Measurements from ENCODE around the gene SARNP. TPM values are rescaled to one million over a fixed set of nuclear protein-coding genes. Genes with fewer than 3 reads are reported as not detected.
A peak's percentile ranks its signal among the peaks of the same experiment; 100 is the strongest.

The SARNP gene
- total and polyA plus RNA-seq, 3 donors from 2014 or later, result 88.3 to 99.2 (median 96.3) TPM

- Histone ChIP-seq H3K27ac (peak overlapping the region in 1 of 2 donors; percentile 53), H3K4me3 (peak overlapping the region; percentile 53 to 68), H3K36me3 (ENCODE audit: low read depth, missing control alignments) (no peaks in the 10 kb centered on the region), H3K9me3 (no peaks in the 10 kb centered on the region), H3K4me1 (peaks cover 24% of the 10 kb centered on the region), H3K27me3 (no peaks in the 10 kb centered on the region)
- TF ChIP-seq CTCF (IDR thresholded peaks at IDR 0.05) (no peak), POLR2A (IDR thresholded peaks at IDR 0.05) (no peak)
- peak; percentile 69 for DNase-seq
- intact Hi-C loops (cut with DNase I; ENCODE audit: low total_unique reads), result loop anchor here (10.0 kb wide), 1 partner anchor 191 kb away; the partner anchor contains the start of gene DGKA
- WGBS, 2 donors, result 0 to 1% methylated on average over 15 to 36 of the region's 73 CpGs
These were observed 73.9 kb downstream of the SARNP start for GRCh38 chr12:55743406-55744339.

- TF ChIP-seq CTCF (IDR thresholded peaks at IDR 0.05) (no peak), POLR2A (IDR thresholded peaks at IDR 0.05) (no peak)
- H3K27me3 ChIP-seq, result no peaks in the 10 kb centered on the region
- peaks cover 28% of the 10 kb centered on the region for H3K4me1 ChIP-seq
- H3K4me3 ChIP-seq, result peak within 1 kb of the TSS; percentile 53 to 68
- H3K9me3 ChIP-seq, result no peaks in the 10 kb centered on the region
- H3K36me3 ChIP-seq (ENCODE audit: low read depth, missing control alignments), result no peaks in the 10 kb centered on the region
- 0 to 1% methylated on average over 16 to 25 of the region's 53 CpGs for WGBS, 2 donors
- intact Hi-C loops (cut with DNase I; ENCODE audit: low total_unique reads), result loop anchor here (10.0 kb wide), 1 partner anchor 192 kb away; the partner anchor contains the start of gene DGKA
- peak; percentile 87 for DNase-seq
- H3K27ac ChIP-seq, result peak within 1 kb of the TSS; percentile 44 to 53
These were observed 74.7 kb downstream of the SARNP start, which contains the start of gene GDF11 for GRCh38 chr12:55742719-55743405. Gene GDF11, plus strand, starts transcription at chr12:55743122. Its CDS starts 195 bp downstream, at chr12:55743317.

GRCh38 chr12:55741931-55742680 is 75.4 kb downstream of the SARNP start:
- Histone ChIP-seq H3K36me3 (ENCODE audit: low read depth, missing control alignments) (no peaks in the 10 kb centered on the region), H3K27ac (peak overlapping the region in 1 of 2 donors; percentile 44), H3K9me3 (no peaks in the 10 kb centered on the region), H3K27me3 (no peaks in the 10 kb centered on the region), H3K4me1 (peaks cover 36% of the 10 kb centered on the region), H3K4me3 (no peak overlapping the region)
- TF ChIP-seq CTCF (IDR thresholded peaks at IDR 0.05) (no peak), POLR2A (IDR thresholded peaks at IDR 0.05) (no peak)
- DNase-seq, result no peak
- intact Hi-C loops (cut with DNase I; ENCODE audit: low total_unique reads), result loop anchor here (10.0 kb wide), 1 partner anchor 193 kb away; the partner anchor contains the start of gene DGKA
- WGBS, 2 donors, result 11 to 32% methylated on average over 3 of the region's 3 CpGs

- H3K27ac ChIP-seq, result peak overlapping the region in 1 of 2 donors; percentile 85
- peak overlapping the region; percentile 46 to 69 for H3K4me3 ChIP-seq
- no peak for DNase-seq
- peaks cover 21% of the 10 kb centered on the region for H3K4me1 ChIP-seq
- intact Hi-C loops (cut with DNase I; ENCODE audit: low total_unique reads), result loop anchor here (10.0 kb wide), 1 partner anchor 66 kb away; no protein-coding TSS in a partner anchor
- no peaks in the 10 kb centered on the region for H3K9me3 ChIP-seq
- TF ChIP-seq POLR2A (IDR thresholded peaks at IDR 0.05) (no peak), CTCF (IDR thresholded peaks at IDR 0.05) (no peak)
- H3K36me3 ChIP-seq (ENCODE audit: low read depth, missing control alignments), result no peaks in the 10 kb centered on the region
- WGBS, 2 donors, result 63 to 82% methylated on average over 2 of the region's 2 CpGs
- H3K27me3 ChIP-seq, result no peaks in the 10 kb centered on the region
These were observed 78.5 kb downstream of the SARNP start for GRCh38 chr12:55739025-55739378.
